ENCODE results near the gene ALDH16A1. TPM values are rescaled to one million over a fixed set of nuclear protein-coding genes. Genes with fewer than 3 reads are reported as not detected.

The ALDH16A1 gene
- polyA plus RNA-seq, 1 donor (not counting 4 experiments of a cell fraction or from before 2014, with no cell fraction given) = 7.1 TPM

- no peaks in the 10 kb centered on the region for H3K9me3 ChIP-seq (ENCODE audit: control insufficient read depth, low read depth, low read length)
- TF ChIP-seq, protein P1, sequence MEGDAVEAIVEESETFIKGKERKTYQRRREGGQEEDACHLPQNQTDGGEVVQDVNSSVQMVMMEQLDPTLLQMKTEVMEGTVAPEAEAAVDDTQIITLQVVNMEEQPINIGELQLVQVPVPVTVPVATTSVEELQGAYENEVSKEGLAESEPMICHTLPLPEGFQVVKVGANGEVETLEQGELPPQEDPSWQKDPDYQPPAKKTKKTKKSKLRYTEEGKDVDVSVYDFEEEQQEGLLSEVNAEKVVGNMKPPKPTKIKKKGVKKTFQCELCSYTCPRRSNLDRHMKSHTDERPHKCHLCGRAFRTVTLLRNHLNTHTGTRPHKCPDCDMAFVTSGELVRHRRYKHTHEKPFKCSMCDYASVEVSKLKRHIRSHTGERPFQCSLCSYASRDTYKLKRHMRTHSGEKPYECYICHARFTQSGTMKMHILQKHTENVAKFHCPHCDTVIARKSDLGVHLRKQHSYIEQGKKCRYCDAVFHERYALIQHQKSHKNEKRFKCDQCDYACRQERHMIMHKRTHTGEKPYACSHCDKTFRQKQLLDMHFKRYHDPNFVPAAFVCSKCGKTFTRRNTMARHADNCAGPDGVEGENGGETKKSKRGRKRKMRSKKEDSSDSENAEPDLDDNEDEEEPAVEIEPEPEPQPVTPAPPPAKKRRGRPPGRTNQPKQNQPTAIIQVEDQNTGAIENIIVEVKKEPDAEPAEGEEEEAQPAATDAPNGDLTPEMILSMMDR (optimal IDR thresholded peaks at IDR 0.05 in 1 of 3, IDR thresholded peaks at IDR 0.05 in 1 of 3, conservative IDR thresholded peaks at IDR 0.05 in 1 of 3; ENCODE audit: extremely low read depth in 1 of 3, insufficient read depth in 2 of 3, low read length in 3 of 3) = no peak
- H2AFZ ChIP-seq (ENCODE audit: control insufficient read depth, low read length) = no peak overlapping the region
- H3K4me1 ChIP-seq (ENCODE audit: control insufficient read depth, extremely low read depth, insufficient read depth, low read length) = no peaks in the 10 kb centered on the region
- no peaks in the 10 kb centered on the region for H4K20me1 ChIP-seq (ENCODE audit: control insufficient read depth, extremely low read depth, insufficient read depth, low read length)
- H3K9ac ChIP-seq (ENCODE audit: control insufficient read depth, extremely low read depth, insufficient read depth, low read length) = no peak overlapping the region
- DNase-seq (ENCODE audit: low read depth, low spot score) (no peak), FAIRE-seq (no peak)
- peaks cover 82% of the 10 kb centered on the region for H3K27me3 ChIP-seq (ENCODE audit: control insufficient read depth, extremely low read depth, insufficient read depth, low read length)
- H3K4me3 ChIP-seq (ENCODE audit: control insufficient read depth in 2 of 3, extremely low read depth in 1 of 3, insufficient read depth in 2 of 3, low read depth in 1 of 3, low read length in 3 of 3) = no peak overlapping the region
- dilution Hi-C loops (cut with MboI; ENCODE audit: extremely low pct_ligation_motif_present, low sequenced_read_pairs) = no loop called here
- no peaks in the 10 kb centered on the region for H3K9me1 ChIP-seq (ENCODE audit: control insufficient read depth, extremely low read depth, insufficient read depth, low read length)
- H3K4me2 ChIP-seq (ENCODE audit: control insufficient read depth, extremely low read depth, insufficient read depth, low read depth, low read length) = no peak overlapping the region
- H3K79me2 ChIP-seq (ENCODE audit: control insufficient read depth, insufficient read depth, low read length) = no peaks in the 10 kb centered on the region
- H3K27ac ChIP-seq (ENCODE audit: control insufficient read depth, insufficient read depth, low read length) = no peak overlapping the region
- no peaks in the 10 kb centered on the region for H3K36me3 ChIP-seq (ENCODE audit: control insufficient read depth in 2 of 2, extremely low read depth in 1 of 2, insufficient read depth in 2 of 2, low read length in 2 of 2)
These were observed 31.2 kb upstream of the ALDH16A1 start for GRCh38 chr19:49421878-49422202.

DNA sequence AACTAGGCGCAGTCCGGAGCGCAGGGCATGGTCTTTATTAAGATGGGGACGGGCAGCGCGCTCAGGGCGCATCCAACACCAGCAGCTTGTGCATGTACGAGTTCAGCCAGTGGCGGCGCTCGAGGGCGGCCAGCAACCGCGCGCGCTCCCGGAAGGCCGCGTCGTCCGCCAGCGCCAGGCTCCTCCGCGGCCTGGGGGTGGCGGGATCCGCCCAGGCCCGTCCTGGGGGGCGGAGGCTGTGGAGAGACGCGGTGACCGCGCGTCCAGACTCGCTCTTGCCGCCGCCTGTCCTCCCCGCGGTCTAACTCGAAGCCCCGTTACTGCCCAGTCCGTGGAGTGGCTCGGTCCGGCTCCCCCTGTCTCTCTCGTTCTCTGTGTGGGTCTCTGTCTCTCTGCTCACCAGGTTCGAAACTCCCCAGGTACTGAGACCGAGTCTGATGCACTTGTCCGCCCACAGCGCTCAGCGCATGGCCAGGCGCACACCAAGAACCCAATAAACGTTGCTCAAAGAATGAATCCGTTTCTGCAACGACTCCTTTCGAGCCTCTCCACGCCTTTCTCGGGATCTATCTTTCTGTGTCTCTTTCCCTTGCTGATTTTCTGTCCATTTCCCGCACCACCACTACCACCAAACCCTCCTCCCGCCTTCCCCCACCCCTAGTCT, 30.5 kb upstream of the ALDH16A1 start:
- FAIRE-seq = no peak
- Histone ChIP-seq H2AFZ (ENCODE audit: control insufficient read depth, low read length) (no peak overlapping the region), H3K4me1 (ENCODE audit: control insufficient read depth, extremely low read depth, insufficient read depth, low read length) (no peaks in the 10 kb centered on the region), H3K9ac (ENCODE audit: control insufficient read depth, extremely low read depth, insufficient read depth, low read length) (no peak overlapping the region), H4K20me1 (ENCODE audit: control insufficient read depth, extremely low read depth, insufficient read depth, low read length) (no peaks in the 10 kb centered on the region), H3K36me3 (ENCODE audit: control insufficient read depth in 2 of 2, extremely low read depth in 1 of 2, insufficient read depth in 2 of 2, low read length in 2 of 2) (no peaks in the 10 kb centered on the region), H3K79me2 (ENCODE audit: control insufficient read depth, insufficient read depth, low read length) (no peaks in the 10 kb centered on the region), H3K9me1 (ENCODE audit: control insufficient read depth, extremely low read depth, insufficient read depth, low read length) (no peaks in the 10 kb centered on the region), H3K4me3 (ENCODE audit: control insufficient read depth in 2 of 3, extremely low read depth in 1 of 3, insufficient read depth in 2 of 3, low read depth in 1 of 3, low read length in 3 of 3) (no peak overlapping the region), H3K27ac (ENCODE audit: control insufficient read depth, insufficient read depth, low read length) (no peak overlapping the region), H3K27me3 (ENCODE audit: control insufficient read depth, extremely low read depth, insufficient read depth, low read length) (peaks cover 85% of the 10 kb centered on the region), H3K4me2 (ENCODE audit: control insufficient read depth, extremely low read depth, insufficient read depth, low read depth, low read length) (peak overlapping the region; percentile 40), H3K9me3 (ENCODE audit: control insufficient read depth, low read depth, low read length) (no peaks in the 10 kb centered on the region)
- no peak for DNase-seq (ENCODE audit: low read depth, low spot score)
- dilution Hi-C loops (cut with MboI; ENCODE audit: extremely low pct_ligation_motif_present, low sequenced_read_pairs) = no loop called here
- TF ChIP-seq, protein P1 (optimal IDR thresholded peaks at IDR 0.05 in 1 of 3, IDR thresholded peaks at IDR 0.05 in 1 of 3, conservative IDR thresholded peaks at IDR 0.05 in 1 of 3; ENCODE audit: extremely low read depth in 1 of 3, insufficient read depth in 2 of 3, low read length in 3 of 3) = peak; percentile 33 to 66 (median 54)
- TF ChIP-seq EZH2 (IDR thresholded peaks at IDR 0.05; ENCODE audit: low read length) = peak; percentile 65
